WTC11 (cell line): Measurements from ENCODE around the gene MRPL10.

Source experiments
- CTCF ChIP-seq: fragments of 200-600 bp; IDR thresholded peaks from 2 replicates; pipeline ENCODE4 v1.8.0; 2022; ENCODE audit warnings: antibody characterized with exemption
- ELF4 ChIP-seq: sonication (generic); formaldehyde crosslinking; IDR thresholded peaks from 2 replicates; pipeline ENCODE4 v1.8.1; 2022; ENCODE audit warnings: low read depth, mild to moderate bottlenecking, moderate library complexity, missing genetic modification reagents
- ESRRA ChIP-seq: sonication (generic); formaldehyde crosslinking; IDR thresholded peaks from 2 replicates; pipeline ENCODE4 v1.8.1; 2022; ENCODE audit warnings: mild to moderate bottlenecking, missing genetic modification reagents, borderline replicate concordance
- ETV6 ChIP-seq: sonication (generic); formaldehyde crosslinking; IDR thresholded peaks from 2 replicates; pipeline ENCODE4 v1.8.1; 2022; ENCODE audit warnings: mild to moderate bottlenecking, missing genetic modification reagents
- TP53 ChIP-seq: sonication (generic); formaldehyde crosslinking; IDR thresholded peaks from 2 replicates; pipeline ENCODE4 v1.8.1; 2023; ENCODE audit warnings: mild to moderate bottlenecking, missing genetic modification reagents
- USF2 ChIP-seq: sonication (generic); formaldehyde crosslinking; IDR thresholded peaks from 2 replicates; pipeline ENCODE4 v1.8.1; 2023; ENCODE audit warnings: mild to moderate bottlenecking, missing genetic modification reagents, moderate library complexity

GRCh38 chr17:47803751-47804150 lies 27.6 kb downstream of the MRPL10 start:
- TF ChIP-seq USF2 (CRISPR knock-in tag) (no peak), CTCF (no peak), ELF4 (CRISPR knock-in tag) (no peak), ESRRA (CRISPR knock-in tag) (no peak), ETV6 (CRISPR knock-in tag) (no peak), TP53 (no peak)
